SK-MEL-5 (cell line): ENCODE data around the gene COA1. TPM values are rescaled to one million over a fixed set of nuclear protein-coding genes. Genes with fewer than 3 reads are reported as not detected.

ENCODE experiments used
- DNase-seq: peaks from one replicate; pipeline ENCODE4 v3.0.0-alpha.2; 2016; ENCODE audit warnings: low read depth, low spot score
- in situ Hi-C: cut with HindIII; loops from 2 replicates; pipeline ENCODE4 v1.10.0; 2016; ENCODE audit warnings: low sequenced_read_pairs, high pct_unique_total_duplicates, low pct_unique_long_range_greater_than_20kb
- total RNA-seq: library from RNA; depleted of rRNA; stranded (reverse); fragments of >200 nt; shearing (Covaris generic); gene quantifications from 2 replicates; pipeline ENCODE4 v1.2.3, GENCODE V29; 2014

The COA1 gene
- total RNA-seq, 1 experiment from 2014 or later, result 79.6 TPM

DNA sequence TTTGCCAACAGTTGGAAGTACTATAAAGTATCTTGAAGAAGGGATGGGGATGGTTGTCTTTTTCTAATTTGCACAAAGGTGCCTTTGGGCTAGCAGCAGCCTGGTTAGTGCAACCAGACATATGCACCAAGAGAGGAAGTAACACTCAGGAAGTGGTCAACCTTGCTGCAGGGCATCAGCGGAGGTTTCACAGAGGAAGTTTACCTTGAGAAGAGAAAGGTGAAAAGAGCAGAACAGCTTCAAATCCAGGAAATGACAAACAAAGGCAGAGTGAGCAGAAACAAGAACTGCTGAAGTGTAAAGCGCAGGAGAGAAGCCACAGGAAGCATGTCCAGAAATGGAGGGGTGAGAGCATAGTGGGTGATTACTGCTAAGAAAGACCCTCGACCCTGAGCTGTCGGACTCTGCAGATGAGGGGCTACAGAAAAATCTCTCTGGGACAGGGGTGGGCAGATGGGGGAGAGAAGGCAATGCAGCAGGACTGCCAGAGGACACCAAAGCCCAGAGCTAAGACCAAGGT is 79.5 kb downstream of the COA1 start:
- DNase-seq, result peak; percentile 14
- in situ Hi-C loops, result no loop called here

DNA sequence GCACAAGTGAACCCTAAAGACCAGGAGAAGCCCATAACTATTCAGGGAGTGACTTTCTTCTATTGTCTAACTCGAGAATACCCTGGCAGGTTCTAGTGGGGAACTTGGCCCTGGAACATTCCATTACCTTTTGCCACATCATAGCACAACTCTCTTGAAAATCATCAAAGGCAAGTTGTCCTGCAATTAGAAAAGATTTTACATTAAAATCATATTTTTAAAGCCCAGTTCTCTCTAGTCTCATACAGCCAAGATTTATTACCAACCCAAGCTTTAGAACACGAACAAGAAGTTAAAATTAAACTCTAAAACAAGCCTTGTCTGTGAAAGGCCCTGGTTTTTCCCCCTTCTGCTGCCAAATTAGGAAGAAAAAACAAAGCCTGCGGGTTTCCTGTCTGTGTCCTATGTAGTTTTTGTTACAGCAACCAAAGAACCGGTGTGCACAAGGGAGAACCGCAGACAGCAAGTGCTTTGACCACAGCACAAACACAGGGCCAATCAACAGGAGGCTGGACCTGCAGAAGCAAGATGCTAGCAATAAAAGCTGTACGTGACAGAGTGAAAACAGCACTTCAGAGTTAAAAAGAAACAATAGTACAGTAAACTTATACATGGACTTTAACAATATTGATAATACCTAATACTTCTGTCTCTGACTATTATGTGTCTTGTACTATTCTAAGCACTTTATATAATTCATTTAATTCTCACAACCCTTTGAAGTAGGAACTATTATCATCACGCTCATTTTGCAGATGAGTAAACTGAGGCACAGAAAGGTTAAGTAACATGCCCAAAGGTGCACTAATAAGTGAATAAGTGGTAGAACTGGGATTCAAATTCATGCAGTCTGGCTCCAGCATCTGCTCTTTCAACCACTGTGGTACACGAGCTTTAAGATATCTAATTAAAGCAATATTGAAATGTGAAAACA is 80.6 kb downstream of the COA1 start:
- in situ Hi-C loops, result no loop called here
- DNase-seq, result no peak

DNA sequence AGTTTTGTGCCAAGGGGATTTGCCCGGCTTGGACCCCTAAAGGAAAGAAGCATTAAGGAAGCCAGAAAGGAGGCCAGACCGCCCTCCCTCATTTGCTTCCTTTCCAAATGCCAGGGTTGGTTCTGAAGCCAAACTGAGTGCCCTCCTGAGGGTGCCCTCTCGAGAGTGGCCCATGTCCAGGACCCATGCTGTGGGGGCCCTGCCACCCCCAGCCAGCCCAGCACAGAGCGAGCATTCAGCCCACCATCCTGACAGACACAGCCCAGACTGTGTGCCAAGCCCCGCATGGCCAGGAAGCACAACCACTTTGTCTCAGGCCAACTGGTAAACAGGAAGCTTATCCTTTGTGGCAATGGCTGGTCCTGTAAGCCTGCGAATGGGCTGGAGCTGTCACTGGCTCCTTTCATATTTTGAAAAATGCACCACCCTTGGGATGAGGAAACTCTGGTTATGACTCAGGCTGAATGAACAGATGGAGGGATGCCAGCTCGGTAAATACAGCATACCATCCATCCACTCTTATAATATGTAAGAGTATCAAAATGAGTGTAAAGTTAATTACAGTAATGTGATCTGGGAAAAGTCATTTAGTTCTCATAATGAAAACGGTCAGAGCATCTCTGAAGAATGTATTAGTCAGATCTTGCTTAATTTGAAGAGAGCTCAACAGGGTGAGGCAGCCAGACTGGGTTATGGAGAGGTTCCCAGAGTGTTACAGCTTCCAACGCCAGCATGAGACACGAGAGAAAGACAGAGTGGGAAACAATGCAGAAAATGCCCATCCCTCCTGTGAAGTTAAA is 81.5 kb downstream of the COA1 start:
- in situ Hi-C loops, result no loop called here
- DNase-seq, result peak; percentile 72

DNA sequence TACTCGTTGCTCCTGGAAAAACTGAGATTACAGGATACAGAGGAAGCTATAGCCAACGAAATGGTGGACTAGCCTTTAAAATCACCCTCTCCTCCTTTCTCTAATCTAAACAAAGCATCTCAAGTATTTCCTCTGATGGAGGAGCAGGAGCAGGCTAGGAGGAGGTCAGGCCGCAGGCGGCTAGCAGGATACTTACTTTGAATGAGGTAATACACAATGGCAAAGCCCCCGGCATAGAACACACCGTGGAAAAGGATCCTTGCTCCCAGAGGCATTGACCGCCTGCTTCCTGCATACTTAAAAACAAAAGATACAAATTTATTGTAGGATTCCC is 82.0 kb downstream of the COA1 start:
- in situ Hi-C loops, result no loop called here

DNA sequence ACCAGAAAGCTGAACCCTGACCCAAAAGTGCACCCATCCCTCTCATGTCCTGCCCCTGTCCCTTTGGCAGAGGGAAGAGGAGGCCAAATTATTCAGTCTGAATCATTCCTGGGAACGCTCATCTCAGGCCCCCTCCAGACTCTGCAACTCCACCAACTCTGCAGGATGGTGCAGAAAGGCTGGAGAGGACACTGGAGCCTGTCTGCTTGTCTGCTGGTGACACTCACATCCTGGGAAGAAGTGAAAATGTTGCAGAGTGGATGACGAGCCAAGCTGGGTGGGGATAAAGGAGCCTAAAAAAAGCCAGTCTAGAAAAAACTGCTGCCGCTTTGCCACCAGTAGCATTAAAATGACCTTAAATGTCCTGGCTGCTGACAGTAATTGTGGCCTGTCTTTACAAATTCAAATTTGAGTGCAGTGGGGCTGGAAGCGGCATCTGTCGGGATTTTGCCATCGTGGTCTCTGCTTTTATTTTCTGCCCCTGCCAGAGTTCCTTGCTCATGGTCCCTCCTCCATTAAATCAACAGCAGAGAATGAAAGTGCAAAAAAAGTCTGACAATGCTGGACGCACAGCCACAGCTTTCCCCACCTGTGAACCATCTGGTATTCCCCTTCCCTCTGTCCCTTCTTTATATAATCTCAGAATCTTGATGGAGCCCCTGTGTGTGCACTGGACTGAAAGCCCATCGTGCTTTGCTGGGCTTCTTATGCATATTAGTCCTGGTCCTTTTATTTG is 82.6 kb downstream of the COA1 start:
- in situ Hi-C loops, result no loop called here
- DNase-seq, result no peak

More for the DNA sequence above, 82.0 kb downstream of the COA1 start:
- DNase-seq, result no peak

DNA sequence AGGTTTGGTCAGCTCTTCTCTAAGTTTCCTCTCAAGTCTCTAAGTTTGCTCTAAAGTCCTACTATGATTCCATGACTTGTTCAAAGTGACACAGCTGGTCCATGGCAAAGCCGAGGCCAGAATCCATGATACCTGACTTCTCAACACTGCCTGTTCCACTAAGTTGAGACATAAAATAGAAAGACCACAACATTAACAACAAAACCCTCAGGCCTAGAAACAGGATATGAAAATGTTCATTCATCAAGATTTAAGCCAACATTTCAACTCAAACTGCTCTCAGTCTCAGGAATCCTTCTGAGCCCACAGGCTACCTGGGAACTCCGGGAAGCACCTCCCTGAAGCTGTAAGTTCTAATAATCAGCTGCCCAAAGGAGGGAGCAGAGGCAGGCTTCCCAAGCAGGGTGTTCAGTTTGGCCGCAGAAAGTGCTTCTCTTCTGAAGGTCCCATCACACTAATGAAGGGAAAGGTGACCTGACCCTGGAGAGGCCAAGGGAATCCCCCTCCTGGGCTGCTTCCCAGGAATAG is 83.6 kb downstream of the COA1 start:
- in situ Hi-C loops, result no loop called here
- DNase-seq, result no peak

DNA sequence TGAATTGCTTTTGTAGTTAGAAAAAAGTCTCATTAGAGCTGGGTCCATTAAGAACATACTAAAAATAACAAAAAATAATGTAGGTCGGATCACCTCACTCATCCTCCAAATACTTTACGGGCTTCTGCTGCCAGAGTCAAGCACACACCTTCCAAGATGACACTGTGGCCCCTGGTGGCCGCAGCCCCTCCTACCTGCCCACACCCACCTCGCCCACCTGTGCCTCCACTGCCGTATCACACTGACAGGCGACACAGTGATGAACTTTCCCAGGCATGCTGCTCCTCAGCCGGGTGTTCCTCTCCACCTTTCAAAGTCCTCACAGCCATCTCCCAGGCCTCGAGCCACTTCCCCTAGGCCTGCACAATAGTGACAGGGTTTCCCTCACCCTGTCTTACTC is 85.5 kb downstream of the COA1 start:
- in situ Hi-C loops, result no loop called here
- DNase-seq, result no peak

DNA sequence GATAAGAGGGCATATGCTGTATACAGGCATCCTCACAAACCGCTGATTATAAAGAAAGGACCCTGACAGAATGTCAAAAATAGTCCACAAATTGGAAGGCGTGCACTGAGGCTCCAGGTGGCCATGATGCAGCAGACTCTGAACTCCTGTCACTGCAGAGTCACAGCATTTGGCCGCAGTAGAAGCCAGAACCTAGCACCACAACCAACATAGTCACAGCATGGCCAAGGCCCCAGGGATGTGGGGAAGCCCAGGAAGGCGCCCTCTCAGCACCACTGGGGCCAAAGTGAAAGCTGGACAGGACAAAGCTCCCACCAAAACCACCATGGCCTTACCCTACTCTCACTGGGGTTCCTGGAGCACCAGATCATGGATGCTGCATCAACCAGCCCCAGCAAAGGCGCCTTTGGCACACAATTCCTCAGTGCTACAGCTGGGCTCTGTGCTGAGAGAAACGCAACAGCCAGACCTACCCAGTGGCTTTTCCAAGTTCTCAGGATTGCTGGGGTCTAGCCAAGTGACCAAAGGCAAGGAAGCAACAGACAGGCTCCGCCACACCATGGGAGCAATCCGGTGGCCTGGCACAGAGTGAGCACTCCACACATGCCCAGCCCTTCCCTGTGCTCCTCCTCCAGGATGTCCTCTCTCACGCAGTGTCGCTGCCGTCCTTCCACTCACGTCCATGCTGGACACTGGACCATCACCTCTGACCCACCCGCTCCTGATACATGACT is 86.3 kb downstream of the COA1 start:
- no peak for DNase-seq
- in situ Hi-C loops, result no loop called here

DNA sequence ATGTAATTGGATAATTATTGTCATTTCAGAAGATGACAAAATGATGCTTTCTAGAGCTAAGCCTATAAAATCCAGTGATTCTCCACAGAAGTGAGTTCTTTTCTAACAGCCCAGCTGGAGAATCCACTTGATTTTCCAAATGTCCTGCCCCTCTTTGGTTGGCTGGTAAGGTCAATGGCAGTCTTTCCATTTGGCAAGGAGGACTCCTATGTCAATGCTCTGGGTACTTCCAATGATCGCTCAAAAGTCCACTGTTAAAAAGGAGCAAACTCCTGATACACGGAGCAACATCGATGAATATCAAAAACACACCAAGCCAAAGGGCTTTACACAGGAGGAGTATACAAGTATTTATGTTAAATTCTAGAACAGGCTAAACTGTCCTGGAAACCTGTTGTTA is 88.6 kb downstream of the COA1 start:
- in situ Hi-C loops, result no loop called here

DNA sequence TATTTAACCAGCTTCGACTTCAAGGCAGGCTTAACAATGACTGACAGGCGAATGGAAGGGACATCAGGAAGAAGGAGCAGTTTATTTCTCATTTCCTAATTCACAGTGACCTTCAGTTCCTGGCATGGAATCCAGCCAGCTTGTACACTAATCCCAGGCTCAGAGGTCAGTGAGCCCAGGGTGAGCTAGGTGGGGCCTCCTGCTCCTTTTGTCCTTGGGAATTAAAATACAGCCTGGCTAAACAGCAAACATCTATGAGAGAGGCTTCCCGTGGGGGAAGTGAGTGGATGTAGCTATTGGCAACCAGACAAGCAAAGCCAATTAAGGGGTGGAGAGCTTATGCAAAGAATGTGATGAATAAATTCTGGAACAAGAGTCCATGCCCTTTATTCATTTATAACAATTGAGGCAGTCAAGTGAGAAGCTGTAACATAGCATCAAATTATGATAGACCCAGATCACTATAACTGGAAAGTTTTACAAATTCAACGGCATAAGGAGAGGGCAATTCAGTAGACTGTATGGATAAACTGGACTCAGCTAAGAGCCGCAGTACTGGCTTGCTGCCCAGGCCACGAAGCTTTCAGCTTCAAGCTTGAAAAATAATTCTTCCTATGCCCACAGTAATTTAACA is 89.3 kb downstream of the COA1 start:
- in situ Hi-C loops, result no loop called here
- DNase-seq, result no peak

More for the DNA sequence above, 88.6 kb downstream of the COA1 start:
- DNase-seq, result no peak

DNA sequence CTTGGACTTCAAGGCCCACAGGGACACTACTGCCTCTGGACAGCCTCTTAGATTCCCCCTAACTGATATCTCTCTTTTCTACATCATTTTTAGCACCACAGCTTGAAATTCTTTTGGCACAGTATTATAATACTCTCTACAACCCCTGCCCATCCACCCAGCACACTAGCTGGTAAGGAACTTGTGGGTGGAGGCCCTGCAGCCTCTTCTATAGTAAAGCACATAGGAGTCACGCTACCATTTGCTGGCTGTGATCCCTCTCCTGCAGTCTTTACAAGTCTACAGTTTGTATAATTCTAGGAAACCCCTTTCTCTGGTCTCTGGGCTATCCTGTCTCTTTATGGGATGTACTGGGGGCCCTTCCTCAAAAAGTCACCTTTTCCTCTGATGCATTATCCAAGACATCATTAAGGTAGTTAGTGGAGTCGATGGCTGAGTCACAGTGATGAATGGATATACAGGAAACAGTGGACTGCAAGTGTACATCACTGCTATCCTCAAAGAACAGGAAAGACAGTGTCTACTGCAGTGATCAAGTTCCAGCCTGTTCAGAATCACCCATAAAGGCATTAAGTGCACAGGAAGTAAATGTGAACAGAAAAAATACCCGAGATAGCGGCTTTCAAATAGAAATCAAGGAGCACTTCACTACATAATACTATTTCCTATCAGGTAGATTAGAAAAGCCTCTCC is 92.1 kb downstream of the COA1 start:
- in situ Hi-C loops, result no loop called here
- no peak for DNase-seq

DNA sequence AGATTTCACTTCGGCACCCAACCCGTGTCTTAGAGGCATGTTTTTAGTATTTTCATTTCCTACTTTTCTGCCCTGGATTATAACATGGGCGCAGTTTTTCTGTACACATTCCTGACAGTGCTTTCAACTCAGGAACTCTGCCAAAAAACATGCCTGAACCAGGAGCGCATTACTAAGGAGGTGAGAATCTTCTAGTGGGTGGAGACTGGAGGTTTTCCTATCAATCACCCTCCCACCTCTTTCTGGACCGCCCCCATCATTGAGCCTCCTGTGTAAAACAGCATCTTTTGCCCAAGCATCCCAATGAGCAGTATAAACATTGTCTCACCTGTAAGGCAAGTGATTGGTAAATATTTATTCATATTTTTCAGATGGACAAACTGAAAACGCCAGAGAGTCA is 93.2 kb downstream of the COA1 start:
- in situ Hi-C loops, result no loop called here
- no peak for DNase-seq

DNA sequence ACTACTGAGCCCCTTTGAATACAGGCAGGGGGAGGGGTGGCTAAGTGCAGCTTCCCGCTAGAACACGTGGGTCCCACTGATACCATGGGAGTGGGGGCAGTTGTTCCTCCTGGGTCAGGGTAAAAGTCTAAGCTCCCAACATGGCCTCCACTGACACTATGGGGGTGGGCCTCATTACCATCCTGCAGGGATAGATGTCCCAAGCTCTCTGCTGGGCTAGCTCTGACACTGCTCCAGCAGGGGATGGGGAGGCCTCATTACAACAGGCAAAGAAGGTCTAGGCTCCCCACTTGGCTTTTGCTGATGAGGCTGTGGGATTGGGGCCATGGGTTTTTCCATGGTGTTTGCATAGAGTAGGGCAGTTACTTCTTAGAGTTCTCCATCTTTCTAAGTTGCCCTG is 94.9 kb downstream of the COA1 start:
- DNase-seq, result no peak
- in situ Hi-C loops, result no loop called here

DNA sequence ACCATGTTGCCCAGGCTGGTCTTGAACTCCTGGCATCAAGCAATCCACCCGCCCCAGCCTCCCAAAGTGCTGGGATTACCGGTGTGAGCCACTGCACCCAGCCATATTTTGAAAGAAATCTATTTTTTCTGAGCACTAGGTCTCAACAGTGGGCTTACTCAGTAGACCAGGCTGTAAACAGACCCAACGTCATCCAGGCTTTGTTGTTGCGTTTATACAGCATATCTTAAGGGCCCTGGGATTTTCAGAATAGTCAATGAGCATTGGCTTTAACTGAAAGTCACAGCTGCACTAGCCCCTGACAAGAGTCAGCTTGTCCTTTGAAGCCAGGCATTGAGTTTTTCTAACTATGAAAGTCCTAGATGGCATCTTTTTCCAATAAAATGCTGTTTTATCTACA is 96.6 kb downstream of the COA1 start:
- in situ Hi-C loops, result no loop called here
- no peak for DNase-seq

DNA sequence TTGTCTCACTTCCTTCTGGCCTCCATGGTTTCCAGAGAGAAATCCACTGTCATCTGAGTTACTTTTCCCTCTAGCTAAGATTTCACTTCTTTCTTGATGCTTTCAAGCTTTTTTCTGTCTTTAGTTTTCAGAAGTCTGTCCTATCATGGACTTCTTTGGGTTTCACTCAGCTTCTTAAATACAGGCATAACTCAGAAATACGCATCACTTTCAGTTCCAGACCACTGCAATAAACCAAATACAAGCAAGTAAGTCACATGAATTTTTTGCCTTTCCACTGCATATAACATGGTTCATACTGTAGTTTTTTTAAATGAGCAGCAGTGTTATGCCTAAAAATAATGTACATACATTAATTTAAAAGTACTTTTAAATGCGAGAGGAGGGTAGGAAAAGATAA is 97.8 kb downstream of the COA1 start:
- in situ Hi-C loops, result no loop called here
- no peak for DNase-seq

DNA sequence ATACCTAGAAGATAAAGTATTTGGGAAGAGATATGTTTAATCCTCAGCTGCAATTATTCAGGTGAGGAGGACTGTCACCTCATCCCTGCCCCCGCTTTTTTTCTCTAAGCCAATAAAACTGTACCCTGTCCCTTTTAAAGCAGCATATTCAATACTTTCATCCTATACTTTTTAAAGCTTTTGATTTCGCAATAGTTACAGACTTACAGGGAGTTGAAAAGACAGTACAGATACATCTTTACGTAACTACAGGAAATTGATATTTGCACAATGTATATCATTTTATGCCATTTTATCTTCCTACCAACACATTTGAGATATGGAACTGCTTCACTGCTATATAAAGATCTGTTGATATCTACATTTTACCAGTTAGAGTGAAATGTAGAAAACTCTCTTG is 98.8 kb downstream of the COA1 start:
- in situ Hi-C loops, result no loop called here
- no peak for DNase-seq
